ENCODE results near the gene NANOS3. TPM values are rescaled to one million over a fixed set of nuclear protein-coding genes. Genes with fewer than 3 reads are reported as not detected.

NANOS3 gene
- total and polyA plus RNA-seq, 2 experiments from 2014 or later = 2.7 TPM; not detected in 1

DNA sequence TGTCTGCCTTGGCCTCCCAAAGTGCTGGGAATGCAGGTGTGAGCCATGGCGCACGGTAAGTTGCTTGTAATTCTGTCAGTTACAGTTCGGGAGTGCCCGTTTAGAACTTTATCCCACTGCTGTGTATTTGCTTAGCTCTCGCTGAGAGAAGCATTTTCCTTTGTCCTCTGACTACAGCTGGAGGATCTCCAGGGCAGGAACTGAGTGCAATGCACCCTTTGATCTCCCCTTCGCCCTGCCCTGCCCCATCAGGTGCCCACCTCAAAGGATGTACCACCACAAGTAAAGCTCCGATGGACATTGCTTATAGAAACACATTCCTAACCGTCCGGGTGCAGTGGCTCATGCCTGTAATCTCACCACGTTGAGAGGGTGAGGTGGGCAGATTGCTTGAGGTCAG is 22.5 kb downstream of the NANOS3 start:
- no peak for DNase-seq
- Histone ChIP-seq H3F3A (ENCODE audit: insufficient read depth) (no peaks in the 10 kb centered on the region), H3K9ac (no peak overlapping the region), H3K4me2 (ENCODE audit: unreplicated experiment) (no peak overlapping the region), H3K27me3 (replicated peaks; ENCODE audit: insufficient read depth) (no peaks in the 10 kb centered on the region), H2AFZ (no peak overlapping the region), H3K4me3 (no peak overlapping the region), H3K36me3 (ENCODE audit: low read depth) (no peaks in the 10 kb centered on the region), H3K27ac (no peak overlapping the region), H3K9me3 (ENCODE audit: low read depth) (no peaks in the 10 kb centered on the region), H3K4me1 (ENCODE audit: insufficient read depth) (no peaks in the 10 kb centered on the region), H3K9me2 (ENCODE audit: insufficient read depth) (no peaks in the 10 kb centered on the region), H3K79me2 (ENCODE audit: insufficient read depth) (no peaks in the 10 kb centered on the region), H4K20me1 (ENCODE audit: insufficient read depth) (no peaks in the 10 kb centered on the region)
- TF ChIP-seq EZH2 (IDR thresholded peaks at IDR 0.05; ENCODE audit: insufficient read depth, poor library complexity, severe bottlenecking) = no peak
- TF ChIP-seq EZH2phosphoT487 (IDR thresholded peaks at IDR 0.05; ENCODE audit: insufficient read depth, low read depth) = no peak
- in situ Hi-C loops (cut with MboI) = loop anchor here (25.0 kb wide), 1 partner anchor 438 kb away; no protein-coding TSS in a partner anchor
- 69 to 70% methylated on average over 10 of the region's 10 CpGs for WGBS, 2 experiments (ENCODE audit: low coverage in 1 of 2, low lambda C conversion rate in 2 of 2, missing lambda C conversion rate in 2 of 2)

DNA sequence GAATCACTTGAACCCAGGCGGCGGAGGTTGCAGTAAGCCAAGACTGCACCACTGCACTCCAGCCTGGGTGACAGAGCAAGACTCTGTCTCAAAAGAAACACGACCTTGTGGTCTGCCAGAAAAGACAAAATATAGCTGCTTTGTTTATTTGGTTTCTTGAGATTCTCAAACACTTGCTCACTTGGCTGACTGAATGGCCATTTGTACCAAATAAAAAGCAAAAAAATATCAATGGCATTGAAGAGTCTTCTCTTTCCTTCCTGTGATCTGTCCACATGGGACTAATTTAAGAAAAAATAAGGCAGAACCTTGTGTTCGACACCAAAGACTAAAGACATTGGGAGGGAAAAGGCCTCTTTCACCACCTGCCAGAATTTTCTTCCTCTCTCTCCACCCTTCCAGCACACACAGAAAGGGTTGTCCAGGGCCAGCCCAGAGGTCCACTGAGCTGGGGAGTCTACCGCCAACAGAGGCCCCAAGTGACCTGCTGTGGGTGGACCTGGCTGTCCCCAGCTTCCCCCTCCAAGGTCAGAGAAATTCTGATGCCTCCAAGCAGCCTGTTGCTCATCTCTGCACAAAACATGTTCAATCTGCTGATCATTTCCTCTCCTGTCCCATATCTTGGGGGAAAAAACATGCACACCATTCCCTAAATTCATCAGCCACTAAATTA is 23.1 kb downstream of the NANOS3 start:
- WGBS, 2 experiments (ENCODE audit: low coverage in 1 of 2, low lambda C conversion rate in 2 of 2, missing lambda C conversion rate in 2 of 2) = 34 to 43% methylated on average over 5 of the region's 5 CpGs
- in situ Hi-C loops (cut with MboI) = loop anchor here (25.0 kb wide), 1 partner anchor 437 kb away; no protein-coding TSS in a partner anchor
- no peak for TF ChIP-seq EZH2phosphoT487 (IDR thresholded peaks at IDR 0.05; ENCODE audit: insufficient read depth, low read depth)
- no peak for TF ChIP-seq EZH2 (IDR thresholded peaks at IDR 0.05; ENCODE audit: insufficient read depth, poor library complexity, severe bottlenecking)

DNA sequence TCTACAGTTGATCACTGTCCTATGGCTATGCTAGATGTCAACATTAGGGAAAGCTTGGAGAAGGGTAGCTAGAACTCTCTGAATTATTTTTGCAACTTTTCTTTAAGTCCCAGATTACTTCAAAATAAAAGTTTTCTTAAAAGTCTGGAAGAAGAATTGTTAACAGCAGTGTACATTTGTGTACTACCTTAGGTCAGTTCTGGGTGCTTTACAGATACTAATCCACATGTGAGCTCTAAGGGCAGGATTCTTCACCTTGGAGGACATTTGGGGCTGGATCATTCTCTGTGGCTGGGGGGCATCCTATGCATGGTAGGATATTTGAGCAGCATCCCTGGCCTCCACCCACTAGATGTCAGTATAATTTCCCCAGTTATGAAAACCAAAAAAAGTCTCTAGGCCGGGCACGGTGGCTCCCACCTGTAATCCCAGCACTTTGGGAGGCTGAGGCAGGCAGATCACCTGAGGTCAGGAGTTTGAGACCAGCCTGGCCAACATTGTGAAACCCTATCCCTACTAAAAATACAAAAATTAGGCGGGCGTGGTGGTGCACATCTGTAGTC is 26.1 kb downstream of the NANOS3 start:
- no peaks in the 10 kb centered on the region for H3K4me1 ChIP-seq (ENCODE audit: insufficient read depth)
- no peaks in the 10 kb centered on the region for H3K9me2 ChIP-seq (ENCODE audit: insufficient read depth)
- H4K20me1 ChIP-seq (ENCODE audit: insufficient read depth) = no peaks in the 10 kb centered on the region
- no peak overlapping the region for H3K4me2 ChIP-seq (ENCODE audit: unreplicated experiment)
- WGBS, 2 experiments (ENCODE audit: low coverage in 1 of 2, low lambda C conversion rate in 2 of 2, missing lambda C conversion rate in 2 of 2) = 73 to 78% methylated on average over 4 of the region's 4 CpGs
- TF ChIP-seq EZH2 (IDR thresholded peaks at IDR 0.05; ENCODE audit: insufficient read depth, poor library complexity, severe bottlenecking) (no peak), EZH2phosphoT487 (IDR thresholded peaks at IDR 0.05; ENCODE audit: insufficient read depth, low read depth) (no peak)
- in situ Hi-C loops (cut with MboI) = no loop called here
- H3K79me2 ChIP-seq (ENCODE audit: insufficient read depth) = no peaks in the 10 kb centered on the region; the same call in 1 of the 2 replicates
- H3K27me3 ChIP-seq (replicated peaks; ENCODE audit: insufficient read depth) = no peaks in the 10 kb centered on the region
- DNase-seq = peak; percentile 13
- H3K9ac ChIP-seq = no peak overlapping the region
- H3F3A ChIP-seq (ENCODE audit: insufficient read depth) = no peaks in the 10 kb centered on the region
- no peaks in the 10 kb centered on the region for H3K9me3 ChIP-seq (ENCODE audit: low read depth)
- H3K4me3 ChIP-seq = no peak overlapping the region
- no peak overlapping the region for H2AFZ ChIP-seq
- H3K27ac ChIP-seq = no peak overlapping the region
- no peaks in the 10 kb centered on the region for H3K36me3 ChIP-seq (ENCODE audit: low read depth)

More for the DNA sequence above, 23.1 kb downstream of the NANOS3 start:
- H3K36me3 ChIP-seq (ENCODE audit: low read depth) = no peaks in the 10 kb centered on the region
- no peaks in the 10 kb centered on the region for H3K9me2 ChIP-seq (ENCODE audit: insufficient read depth)
- no peaks in the 10 kb centered on the region for H4K20me1 ChIP-seq (ENCODE audit: insufficient read depth)
- no peaks in the 10 kb centered on the region for H3K9me3 ChIP-seq (ENCODE audit: low read depth)
- no peak overlapping the region for H3K4me3 ChIP-seq
- H3K79me2 ChIP-seq (ENCODE audit: insufficient read depth) = no peaks in the 10 kb centered on the region
- no peaks in the 10 kb centered on the region for H3K4me1 ChIP-seq (ENCODE audit: insufficient read depth)
- no peak overlapping the region for H3K9ac ChIP-seq
- no peak overlapping the region for H3K27ac ChIP-seq
- peak; percentile 10 for DNase-seq
- H3F3A ChIP-seq (ENCODE audit: insufficient read depth) = no peaks in the 10 kb centered on the region
- no peak overlapping the region for H3K4me2 ChIP-seq (ENCODE audit: unreplicated experiment)
- no peak overlapping the region for H2AFZ ChIP-seq
- H3K27me3 ChIP-seq (replicated peaks; ENCODE audit: insufficient read depth) = no peaks in the 10 kb centered on the region

DNA sequence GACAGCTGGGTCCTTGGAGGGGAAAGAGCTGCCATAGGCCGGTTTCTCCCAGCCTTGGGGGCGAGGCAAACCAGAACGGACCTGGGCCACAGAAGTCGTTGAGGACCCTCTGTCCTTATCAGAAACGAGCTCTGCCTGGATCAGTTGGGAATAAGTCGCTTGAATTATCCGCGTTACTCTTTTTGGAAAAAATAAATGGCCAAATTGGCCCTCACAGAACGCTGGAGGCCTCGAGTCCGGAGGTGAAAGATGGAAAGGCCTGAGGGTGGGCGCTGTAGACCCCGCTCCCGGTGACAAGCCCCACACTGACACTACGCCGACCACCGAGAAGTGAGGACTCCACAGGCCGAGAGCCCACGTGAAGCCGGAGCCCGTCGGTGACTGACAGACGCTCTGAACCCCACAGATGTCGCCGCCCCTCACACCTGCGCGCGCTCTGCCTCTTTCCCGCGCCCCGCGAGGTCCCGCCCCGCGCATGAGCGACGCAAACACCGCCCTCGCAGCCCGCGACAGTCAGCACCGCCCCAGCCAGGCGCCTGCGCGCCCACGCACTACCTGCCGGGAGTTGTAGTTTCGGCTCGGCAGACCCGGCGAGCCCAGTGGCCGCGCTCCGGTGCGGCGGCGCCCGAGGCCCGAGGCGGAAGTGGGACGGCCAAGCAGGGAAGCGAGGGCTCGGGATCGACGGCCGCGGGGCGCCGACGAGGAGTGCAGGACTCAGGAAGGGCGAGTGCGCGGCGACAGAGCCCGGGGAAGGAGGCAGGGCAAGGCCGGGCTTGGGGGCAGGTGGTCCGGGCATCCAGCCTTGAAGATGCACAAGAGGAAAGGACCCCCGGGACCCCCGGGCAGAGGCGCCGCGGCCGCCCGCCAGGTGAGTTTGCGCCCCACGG is 28.9 kb downstream of the NANOS3 start, which contains the start of the genes BRME1 and CC2D1A:
Gene BRME1, minus strand, starts transcription at position 484 of the 887 bp plus-strand sequence. CDS start 1,225 bp downstream, outside the sequence.
Gene CC2D1A, plus strand, starts transcription at position 568 of the 887 bp plus-strand sequence. Its CDS starts 241 bp downstream, at position 809.
- Histone ChIP-seq H3K9ac (peak within 1 kb of the TSS; percentile 75), H3K27ac (no peak within 1 kb of the TSS), H3K4me3 (peak within 1 kb of the TSS; percentile 76), H3K27me3 (replicated peaks; ENCODE audit: insufficient read depth) (no peaks in the 10 kb centered on the region), H4K20me1 (ENCODE audit: insufficient read depth) (no peaks in the 10 kb centered on the region), H2AFZ (peak within 1 kb of the TSS; percentile 95), H3K9me3 (ENCODE audit: low read depth) (no peaks in the 10 kb centered on the region), H3K4me2 (ENCODE audit: unreplicated experiment) (peak within 1 kb of the TSS; percentile 89), H3K79me2 (ENCODE audit: insufficient read depth) (no peaks in the 10 kb centered on the region; the same call in 1 of the 2 replicates), H3F3A (ENCODE audit: insufficient read depth) (no peaks in the 10 kb centered on the region), H3K36me3 (ENCODE audit: low read depth) (peaks cover 5% of the 10 kb centered on the region; the same call in 1 of the 2 replicates), H3K9me2 (ENCODE audit: insufficient read depth) (no peaks in the 10 kb centered on the region), H3K4me1 (ENCODE audit: insufficient read depth) (no peaks in the 10 kb centered on the region)
- no peak for TF ChIP-seq EZH2 (IDR thresholded peaks at IDR 0.05; ENCODE audit: insufficient read depth, poor library complexity, severe bottlenecking)
- no peak for TF ChIP-seq EZH2phosphoT487 (IDR thresholded peaks at IDR 0.05; ENCODE audit: insufficient read depth, low read depth)
- peak; percentile 93 for DNase-seq
- in situ Hi-C loops (cut with MboI) = no loop called here
- WGBS, 2 experiments (ENCODE audit: low coverage in 1 of 2, low lambda C conversion rate in 2 of 2, missing lambda C conversion rate in 2 of 2) = 6% methylated on average over 74 to 76 of the region's 86 CpGs
